GM21367 (cell line): ENCODE measurements around the gene MMP12.
A peak's percentile ranks its signal among the peaks of the same experiment; 100 is the strongest.
"Not testable (repeated sequence)": the region's sequence is repeated elsewhere in the genome, so short reads cannot be mapped to it uniquely, and the experiment has no call there.

Experiments
- ATAC-seq: cut with Tn5 transposase; IDR thresholded peaks from one replicate; pipeline ENCODE4 v1.9.1; 2021; ENCODE audit not compliant: unreplicated experiment

MMP12 gene

DNA sequence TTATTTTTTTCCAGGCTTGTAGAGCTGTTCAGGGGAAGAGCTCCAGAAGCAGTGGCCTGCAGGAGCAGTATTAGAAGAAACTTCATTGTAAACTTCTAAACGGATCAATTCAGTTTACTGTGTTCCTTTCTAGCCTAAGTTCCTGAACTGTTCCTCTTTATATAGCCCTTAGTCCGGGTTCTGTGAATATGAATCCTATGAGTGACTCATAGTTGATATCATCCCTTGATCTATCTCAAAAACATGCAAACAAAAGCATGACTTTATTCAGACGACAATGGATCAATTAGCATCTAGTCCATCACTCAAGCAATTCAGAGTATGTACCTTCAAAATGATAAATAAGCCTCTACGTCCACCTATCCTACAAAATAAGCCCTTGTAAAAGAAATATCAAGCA, at the start of gene MMP12:
MMP12 (minus strand) TSS at position 131 of the 400 bp plus-strand sequence; CDS start at position 86, 45 bp downstream.
- no peak for ATAC-seq

DNA sequence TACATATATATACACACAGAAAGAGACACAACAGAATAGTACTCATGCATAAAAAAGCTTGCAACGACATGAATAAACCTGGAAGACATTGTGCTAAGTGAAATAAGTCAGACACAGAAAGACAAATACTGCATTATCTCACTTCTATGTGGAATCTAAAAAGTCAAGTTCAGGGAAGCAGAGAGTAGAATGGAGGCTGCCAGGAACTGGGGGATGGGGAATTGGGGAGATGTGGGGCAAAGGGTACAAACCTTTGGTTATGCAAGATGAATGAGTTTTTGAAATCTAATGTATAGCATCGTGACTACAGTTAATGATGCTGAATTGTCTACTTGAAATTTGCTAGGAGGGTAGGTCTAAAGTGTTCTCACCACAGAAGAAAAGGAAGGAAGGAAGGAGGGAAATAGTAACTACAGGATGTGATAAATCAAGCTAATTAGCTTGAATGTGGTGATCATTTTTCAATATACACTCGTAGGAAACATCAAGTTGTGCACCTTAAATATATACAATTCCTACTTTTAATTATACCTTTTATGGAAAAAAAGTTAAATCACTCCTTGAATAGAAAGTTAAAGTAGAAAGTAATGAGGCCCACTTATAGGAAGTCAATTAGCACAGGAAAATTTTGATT, 46.9 kb upstream of the MMP12 start:
- ATAC-seq = no peak

DNA sequence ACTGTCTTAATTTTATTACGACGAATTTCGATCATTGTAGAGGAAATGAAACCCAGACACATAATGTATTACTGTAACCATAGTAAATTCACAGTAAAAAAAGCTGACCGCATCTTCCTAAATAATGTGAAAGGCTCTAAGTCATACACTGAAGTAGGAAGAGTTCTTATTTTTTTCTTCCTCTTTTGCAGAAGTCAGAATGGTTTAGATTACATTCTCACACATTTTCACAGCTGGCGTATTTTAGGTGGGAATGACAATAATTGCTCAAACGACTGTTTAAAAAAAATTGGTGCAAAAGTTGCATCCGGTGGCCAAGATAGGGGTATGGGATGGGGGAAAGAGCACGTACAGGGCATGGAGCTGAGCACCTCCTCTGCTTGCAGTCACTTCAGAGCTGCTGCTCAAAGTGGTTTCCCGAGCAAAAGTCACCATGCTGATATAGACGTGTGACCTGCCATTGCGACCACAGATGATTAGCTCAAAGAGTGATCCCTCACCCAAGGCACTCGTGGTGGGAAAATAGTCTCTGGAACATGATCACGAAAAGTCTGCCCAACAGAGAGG, 45.4 kb upstream of the MMP12 start:
- ATAC-seq = peak; percentile 86

DNA sequence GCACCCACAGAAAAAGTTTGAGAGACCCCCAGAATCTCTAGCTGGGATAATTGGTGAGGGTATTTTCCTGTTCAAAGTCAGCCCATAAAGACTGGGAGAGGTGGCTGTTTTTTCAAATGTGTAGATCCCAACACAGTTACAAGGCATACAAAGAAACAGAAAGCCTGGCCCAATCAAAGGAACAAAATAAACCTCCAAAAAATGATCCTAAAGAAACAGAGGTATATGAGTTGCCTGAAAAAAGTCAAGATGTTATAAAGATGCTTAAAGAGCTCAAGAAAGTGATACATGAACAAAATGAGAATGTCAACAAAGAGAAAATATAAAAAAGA, 40.2 kb upstream of the MMP12 start:
- no peak for ATAC-seq

DNA sequence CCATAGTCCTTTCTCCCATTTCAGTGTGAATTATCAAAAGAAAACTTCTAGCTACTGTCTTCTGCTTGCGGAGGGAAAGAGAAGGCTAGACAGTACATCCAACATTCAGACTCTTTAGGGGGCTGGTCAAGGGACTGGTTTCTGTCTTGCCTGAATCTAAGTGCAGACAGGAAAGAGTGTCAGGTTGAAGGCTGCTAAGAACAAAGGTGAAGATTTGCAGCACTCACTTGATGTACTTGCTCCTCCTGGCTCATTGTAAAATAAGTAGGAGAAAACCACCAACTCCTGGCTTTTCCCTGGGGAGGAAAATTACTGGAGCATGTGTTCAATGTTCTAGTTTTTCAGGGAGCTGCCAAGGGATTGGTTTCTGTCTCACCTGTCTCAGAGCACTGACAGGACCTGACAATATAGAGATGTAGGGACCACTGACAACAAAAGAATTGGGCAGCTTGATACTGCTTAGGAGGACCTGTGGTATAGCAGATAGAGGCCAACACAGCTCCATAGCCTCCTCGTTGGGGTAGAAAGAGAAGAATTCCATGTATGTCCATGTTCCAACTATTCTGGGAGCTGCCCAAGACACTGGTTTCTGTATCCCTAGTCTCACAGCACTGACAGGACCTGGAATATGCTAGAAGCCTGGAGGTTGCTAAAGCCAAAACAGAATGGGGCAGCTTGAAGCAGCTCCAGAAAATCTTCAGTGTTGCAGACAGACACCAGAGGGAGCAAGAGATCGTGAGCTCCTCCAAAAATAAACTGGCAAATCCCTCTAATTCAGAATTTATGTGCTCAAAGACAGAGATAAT, 39.7 kb upstream of the MMP12 start:
- ATAC-seq = peak; percentile 64

DNA sequence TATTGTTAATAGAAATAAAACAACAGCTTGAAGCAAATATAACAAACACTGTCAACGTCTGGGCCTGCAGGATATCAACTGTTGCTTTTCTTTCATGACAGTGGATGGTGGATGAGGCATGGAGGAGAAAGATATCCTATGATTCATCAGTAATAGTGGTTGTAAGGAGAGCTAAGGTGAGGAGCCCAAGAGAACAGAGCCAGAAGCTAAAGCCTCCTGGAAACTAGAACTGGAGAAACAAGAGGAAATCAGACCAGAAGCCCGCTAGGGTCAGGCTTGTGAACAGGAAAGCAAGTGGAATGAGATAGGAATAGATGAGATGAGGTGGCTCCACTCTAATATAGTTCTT, 37.7 kb upstream of the MMP12 start:
- no peak for ATAC-seq

DNA sequence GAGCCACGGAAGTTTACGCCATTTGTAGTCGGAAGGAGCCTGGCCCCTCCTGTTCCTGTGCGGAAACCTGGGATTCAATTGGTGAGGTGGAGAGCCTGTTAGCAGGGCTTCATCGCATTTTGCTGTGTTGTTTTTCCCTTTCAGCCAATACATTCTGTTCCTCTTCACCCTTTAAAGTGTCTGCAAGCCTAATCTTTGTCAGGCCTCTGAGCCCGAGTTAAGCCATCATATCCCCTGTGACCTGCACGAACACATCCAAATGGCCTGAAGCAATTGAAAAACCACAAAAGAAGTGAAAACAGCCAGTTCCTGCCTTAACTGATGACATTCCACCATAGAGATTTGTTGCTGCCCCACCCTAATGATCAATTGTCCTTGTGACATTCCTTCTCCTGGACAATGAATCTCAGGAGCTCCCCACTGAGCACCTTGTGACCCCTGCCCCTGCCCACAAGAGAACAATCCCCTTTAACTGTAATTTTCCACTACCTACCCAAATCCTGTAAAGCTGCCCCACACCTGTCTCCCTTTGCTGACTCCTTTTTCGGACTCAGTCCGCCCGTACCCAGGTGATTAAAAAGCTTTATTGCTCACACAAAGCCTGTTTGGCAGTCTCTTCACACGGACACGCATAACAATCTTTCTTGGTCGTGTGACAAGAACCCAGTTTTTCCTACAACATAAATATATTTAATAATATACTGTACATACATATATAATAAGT, 37.1 kb upstream of the MMP12 start:
- no peak for ATAC-seq

DNA sequence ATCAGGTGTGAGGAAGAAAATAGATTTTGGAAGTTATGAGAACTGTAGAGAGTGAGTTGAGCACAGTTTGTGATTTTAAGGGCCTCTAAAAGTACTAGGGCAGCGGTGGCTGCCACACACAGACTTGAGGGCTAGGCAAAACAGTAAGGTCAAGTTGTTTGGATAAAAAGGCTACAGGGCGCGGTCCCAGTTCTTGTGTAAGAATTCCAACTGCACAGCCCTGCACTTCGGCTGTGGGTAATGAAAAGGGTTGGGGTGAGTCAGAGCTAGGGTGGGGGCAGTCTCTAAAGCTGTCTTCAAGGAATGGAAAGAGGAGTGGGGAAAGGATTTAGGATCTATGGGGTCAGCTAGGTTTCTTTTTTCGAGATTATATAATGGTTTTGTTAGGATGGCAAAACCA, 31.1 kb upstream of the MMP12 start:
- ATAC-seq = not testable (repeated sequence)

DNA sequence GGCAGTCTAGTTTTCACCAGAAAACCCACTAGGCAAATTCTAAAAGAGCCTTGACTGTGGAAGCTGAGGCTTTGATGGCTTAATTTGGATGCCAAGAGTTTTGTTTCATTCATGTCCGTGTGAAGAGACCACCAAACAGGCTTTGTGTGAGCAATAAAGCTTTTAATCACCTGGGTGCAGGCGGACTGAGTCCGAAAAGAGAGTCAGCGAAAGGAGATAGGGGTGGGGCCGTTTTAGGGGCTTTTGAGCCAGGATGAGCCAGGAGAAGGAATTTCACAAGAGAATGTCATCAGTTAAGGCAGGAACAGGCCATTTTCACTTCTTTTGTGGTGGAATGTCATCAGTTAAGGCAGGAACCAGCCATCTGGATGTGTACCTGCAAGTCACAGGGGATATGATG, 29.1 kb upstream of the MMP12 start:
- not testable (repeated sequence) for ATAC-seq

DNA sequence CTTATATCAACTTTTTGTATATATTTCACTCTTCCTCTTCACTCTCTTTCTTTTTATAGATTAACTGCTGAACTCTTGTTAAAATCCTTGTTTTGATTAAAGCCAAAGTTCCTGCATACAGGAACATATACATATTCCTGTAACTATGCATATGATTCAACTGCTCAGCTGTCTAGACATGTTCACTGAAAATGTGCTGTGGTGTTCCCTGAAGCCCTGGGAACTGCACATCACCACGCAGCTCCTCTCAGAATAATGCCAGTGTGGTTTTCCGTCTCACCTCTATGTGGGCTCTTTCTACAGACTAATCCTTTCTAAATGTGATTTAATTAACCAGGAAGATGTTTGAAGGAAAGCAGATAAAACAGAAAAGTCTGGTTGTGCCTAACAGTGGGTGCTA, 25.6 kb upstream of the MMP12 start:
- ATAC-seq = no peak

DNA sequence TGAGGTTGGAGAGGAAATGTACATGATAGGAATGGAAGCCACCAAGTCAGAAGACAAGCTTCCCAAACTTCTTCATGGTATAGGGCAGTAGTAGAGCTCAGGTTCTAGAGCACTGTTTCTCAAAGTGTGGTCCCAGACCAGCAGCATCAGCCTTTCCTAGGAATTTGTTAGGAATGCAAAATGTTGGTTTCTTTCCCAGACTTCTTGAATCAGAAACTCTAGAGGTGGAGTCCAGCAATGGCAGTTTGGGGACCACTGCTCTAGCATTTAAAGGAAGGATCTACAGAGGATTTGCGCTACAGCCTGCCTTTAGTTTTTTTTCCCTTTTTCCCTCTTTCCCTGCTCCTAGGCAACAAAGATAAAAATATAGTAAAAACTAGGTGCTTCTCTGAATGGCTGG, 17.0 kb upstream of the MMP12 start:
- no peak for ATAC-seq

DNA sequence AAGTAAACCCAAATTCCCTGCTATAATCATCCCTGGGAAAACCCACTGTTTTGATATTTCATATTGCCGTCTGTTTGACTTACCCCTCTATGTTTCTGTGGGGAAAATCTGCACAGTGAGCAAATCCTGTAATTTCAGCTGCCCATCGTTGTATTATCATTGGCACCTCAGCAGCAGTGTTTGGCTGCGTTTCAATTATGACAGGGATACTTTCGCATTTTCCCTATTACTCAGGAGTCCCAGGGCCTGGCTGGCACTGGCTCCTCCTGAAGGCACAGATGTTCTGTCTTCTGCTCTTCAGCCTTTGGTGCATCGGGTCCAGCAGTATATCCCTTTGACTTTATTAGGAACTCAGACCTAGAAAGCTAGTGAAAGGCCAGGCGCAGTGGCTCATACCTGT, 12.2 kb upstream of the MMP12 start:
- no peak for ATAC-seq

DNA sequence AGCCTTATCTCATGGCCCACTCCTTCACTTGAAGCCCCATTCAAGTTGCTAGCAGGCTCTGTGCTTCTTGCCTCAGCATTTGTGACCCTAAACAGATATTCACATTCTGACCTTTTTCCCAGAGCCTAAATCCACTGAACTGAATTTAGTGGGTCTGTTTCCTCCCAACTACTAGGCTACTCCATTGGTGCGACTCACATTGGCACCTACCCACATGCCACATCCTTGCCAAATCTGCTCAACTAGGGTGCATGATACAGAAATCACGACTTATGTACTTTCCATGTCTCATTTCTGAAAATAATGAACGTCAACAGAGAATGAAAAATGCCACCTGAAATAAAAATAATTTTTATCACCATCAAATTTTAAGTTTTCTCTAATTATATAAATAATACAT, 8.4 kb upstream of the MMP12 start:
- no peak for ATAC-seq

DNA sequence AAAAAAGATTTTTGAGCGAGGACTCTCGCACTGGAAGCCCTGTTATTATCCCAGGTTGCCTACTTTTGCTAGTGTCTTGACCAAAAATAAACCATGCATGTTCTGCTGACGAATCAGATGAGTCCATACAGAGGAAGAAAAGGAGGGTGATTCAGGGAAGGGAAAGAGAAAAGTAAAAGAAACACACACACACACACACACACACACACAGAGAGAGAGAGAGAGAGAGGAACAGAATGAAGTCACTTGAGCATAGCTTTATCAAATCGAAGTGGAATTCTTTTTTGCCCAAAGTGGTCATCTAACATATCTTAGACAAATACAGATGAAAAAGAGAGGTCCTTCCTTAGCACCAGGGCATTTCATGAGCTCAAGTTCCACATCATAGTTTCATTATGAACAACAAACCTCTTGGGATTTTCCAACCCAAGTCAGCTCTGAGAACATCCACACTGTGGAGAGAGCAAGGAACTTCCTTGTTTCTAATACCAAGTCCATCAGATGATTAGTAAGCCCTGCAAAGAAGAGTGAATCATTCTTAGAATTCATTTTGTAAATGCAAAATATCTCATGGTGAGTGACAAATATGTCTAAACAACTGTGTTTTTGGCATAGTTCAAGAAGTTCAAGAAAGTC, 7.7 kb upstream of the MMP12 start:
- peak; percentile 73 for ATAC-seq

DNA sequence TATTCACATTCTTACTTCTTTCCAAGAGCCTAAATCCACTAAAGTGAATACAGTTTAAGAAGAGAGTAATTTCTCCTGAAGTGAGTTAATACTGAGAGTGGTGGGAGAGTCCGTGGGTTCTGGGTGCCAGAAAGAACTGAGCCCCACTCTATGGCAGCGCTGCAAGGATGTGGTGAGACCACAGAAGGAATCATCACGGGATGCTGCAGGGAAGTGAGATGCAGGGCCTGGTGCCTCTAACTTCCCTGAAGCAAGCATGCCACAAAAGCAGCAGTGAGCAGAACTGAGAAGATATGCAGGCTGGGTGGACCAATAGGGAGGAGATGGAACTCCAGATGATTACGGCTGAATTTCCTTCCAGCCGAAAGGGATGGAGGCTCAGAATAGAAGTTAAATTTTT, 5.0 kb upstream of the MMP12 start:
- no peak for ATAC-seq

DNA sequence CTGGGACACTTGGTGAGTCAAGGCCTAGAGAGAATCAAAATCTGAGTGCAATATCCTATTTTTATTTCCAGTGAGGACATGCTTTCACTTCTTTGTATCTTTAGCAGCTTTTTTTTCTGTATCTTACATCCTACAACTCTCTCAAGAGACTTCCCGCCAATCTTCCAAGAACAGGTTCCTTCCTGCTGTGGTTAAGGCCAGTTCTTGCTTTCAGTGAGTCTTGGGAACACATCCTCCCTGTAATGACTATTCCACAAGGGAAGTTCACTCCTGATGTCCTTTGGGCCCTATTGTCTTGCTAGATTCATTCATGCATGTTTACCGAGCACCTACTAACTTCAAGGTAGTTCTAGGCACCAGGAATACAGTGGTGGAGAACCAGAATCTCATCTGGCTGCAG, 3.8 kb upstream of the MMP12 start:
- no peak for ATAC-seq

DNA sequence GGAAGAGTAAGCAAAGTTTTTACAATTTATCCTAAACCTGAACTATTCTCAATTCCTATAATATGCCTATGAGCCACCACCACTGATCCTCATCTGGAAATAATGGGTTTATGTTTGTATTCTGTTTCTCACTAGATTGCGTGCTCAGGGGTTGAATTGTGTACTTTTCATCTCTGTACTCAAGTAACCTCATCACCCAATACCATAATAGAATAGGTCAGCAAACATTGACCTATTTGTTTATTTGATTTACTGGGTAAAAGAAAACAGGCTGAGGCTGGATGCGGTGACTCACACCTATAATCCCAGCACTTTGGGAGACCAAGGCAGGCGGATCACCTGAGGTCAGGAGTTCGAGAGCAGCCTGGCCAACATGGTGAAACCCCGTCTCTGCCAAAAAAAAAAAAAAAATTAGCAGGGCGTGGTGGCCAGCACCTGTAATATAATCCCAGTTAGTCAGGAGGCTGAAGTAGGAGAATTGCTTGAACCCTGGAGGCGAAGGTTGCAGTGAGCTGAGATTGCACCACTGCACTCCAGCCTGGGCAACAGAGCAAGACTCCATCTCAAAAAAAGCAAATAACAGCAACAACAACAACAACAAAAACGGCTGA, 5.3 kb downstream of the MMP12 start:
- ATAC-seq = not testable (repeated sequence)

DNA sequence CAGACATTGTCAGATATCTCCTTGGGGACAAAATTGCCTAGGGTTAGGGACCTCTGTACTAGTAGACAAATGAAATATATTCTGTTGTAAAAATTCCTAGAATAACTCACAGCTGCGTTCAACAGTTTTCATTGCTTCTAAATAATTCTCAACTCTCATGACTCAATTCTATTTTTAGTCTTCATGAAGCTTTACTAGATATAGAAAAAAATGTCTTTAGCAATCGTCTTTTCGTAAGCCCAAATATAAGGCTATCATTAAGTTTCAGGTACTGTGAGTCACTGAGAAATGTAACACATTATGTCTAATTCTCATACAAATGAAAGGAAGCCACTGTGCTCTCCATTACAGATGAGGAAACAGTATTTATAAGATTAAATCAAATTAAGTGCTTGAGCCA, 6.4 kb downstream of the MMP12 start:
- ATAC-seq = no peak

DNA sequence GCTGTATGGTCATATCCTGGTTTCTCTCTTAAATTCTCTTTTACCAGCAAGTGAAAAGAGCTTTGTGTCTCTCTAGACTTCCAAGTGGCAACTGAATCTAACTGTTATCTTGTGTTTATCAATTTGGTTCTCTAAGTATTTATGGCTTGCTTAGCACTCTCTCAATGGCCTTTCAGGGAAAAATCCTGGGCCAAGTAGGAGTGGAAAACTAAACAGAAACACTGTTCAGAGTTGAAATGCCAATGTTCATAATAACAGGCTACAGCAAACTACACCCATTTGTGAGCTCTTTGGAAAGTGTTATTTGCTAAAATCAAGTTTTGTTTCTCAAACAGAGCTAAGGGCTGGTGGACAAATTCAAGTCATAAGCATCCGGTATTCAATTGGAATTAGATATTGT, 10.1 kb downstream of the MMP12 start:
- no peak for ATAC-seq

DNA sequence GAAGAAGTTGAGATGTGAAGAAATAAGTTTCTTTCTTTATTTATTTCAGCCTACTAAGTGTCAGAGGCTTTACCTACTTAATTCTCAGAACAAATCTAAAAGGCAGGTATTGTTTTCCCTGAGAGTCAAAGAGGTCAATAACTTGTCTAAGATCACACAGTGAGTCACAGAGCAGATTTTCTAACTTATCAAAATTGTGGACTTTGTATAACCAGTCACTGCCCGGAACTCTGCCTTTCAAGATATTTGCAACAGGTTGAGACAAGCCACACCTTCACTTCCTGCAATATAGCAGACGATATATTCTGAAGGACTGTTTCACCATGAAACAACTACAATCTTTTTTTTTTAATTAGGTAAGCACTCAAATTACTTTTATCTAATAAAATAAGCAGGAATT, 20.8 kb downstream of the MMP12 start:
- no peak for ATAC-seq

DNA sequence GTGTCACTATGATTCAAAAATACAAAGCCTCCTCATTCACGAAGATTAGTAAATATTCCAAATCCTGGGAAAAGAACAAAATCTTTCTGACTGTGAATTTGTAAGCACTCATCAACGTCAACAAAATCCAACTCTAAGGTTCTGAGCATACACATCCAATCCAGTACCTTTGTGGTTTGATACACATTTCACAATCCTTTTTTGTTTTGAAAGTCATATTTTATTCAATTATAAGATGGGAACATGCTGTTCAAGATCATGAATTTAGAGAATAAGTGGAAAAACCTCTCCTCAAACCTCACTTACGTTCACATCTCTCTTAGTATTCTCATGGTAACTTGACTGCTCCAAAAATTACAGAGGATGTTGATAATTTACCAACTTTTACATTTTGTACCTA, 21.7 kb downstream of the MMP12 start:
- no peak for ATAC-seq
